Measurements from ENCODE around the gene SOX6.

GRCh38 chr11:15958910-15959309, 397.4 kb downstream of the SOX6 start:
- TF ChIP-seq EP300 (IDR thresholded peaks at IDR 0.05) (no peak), POLR2A (IDR thresholded peaks at IDR 0.05) (no peak), CTCF (IDR thresholded peaks at IDR 0.05) (no peak)
